HepG2 (cell line): ENCODE results near the gene EVL. TPM values are rescaled to one million over a fixed set of nuclear protein-coding genes. Genes with fewer than 3 reads are reported as not detected.

ENCODE experiments used
- ATAC-seq: fragments of 200-7000 bp; cut with Tn5 transposase; 3 replicates; pipeline ENCODE4 v1.9.1; 2020; ENCODE audit warnings: mild to moderate bottlenecking, moderate library complexity
- BruUV-seq: library from RNA; stranded (reverse); fragments of 400-500 nt; replicated peaks from 2 replicates; lab custom pipeline; 2021; lab: Mats Ljungman, UMichigan
- CTCF ChIA-PET: fragments of 300-600 bp; formaldehyde crosslinking; extraction: SDS; loops from one replicate; lab custom pipeline; 2021; ENCODE audit warnings: low total read pairs, inconsistent platforms, low intra/inter-chr PET ratio; lab: Yijun Ruan, JAX
- POLR2A ChIA-PET: fragments of 350-600 bp; sonication (Branson Sonifier 250); formaldehyde crosslinking; loops from one replicate; lab custom pipeline; 2020; ENCODE audit warnings: antibody characterized with exemption, inconsistent platforms; lab: Yijun Ruan, JAX
- DNase-seq: peaks from one replicate; pipeline ENCODE4 v3.0.0-alpha.2; 2015; ENCODE audit warnings: low spot score
- FAIRE-seq: peaks from 3 replicates; lab custom pipeline; 2011; peaks lifted over from hg19 to GRCh38; lab: Jason Lieb, UNC
- H2AFZ ChIP-seq: one replicate; pipeline ENCODE4 v1.6.1; 2011; ENCODE audit warnings: low read length, inconsistent platforms
- H3K27ac ChIP-seq: fragments of 300-600 bp; 3 replicates; pipeline ENCODE4 v1.8.0; 2011; ENCODE audit warnings: mixed run types, mild to moderate bottlenecking, mixed read lengths, low read length, inconsistent platforms; ENCODE audit not compliant: insufficient read depth; ENCODE audit errors: extremely low read length
- H3K27me3 ChIP-seq, 2 experiments: fragments of 200-600 bp in 1 of 2; 2 replicates in 1 of 2; 3 replicates in 1 of 2; pipeline versions ENCODE4 v1.6.0 to v1.8.0; 2011; ENCODE audit warnings: low read length in 2 of 2, mild to moderate bottlenecking in 2 of 2, moderate library complexity in 2 of 2, inconsistent platforms in 1 of 2; ENCODE audit not compliant: insufficient read depth in 2 of 2, control insufficient read depth in 1 of 2
- H3K36me3 ChIP-seq, 2 experiments: fragments of 200-600 bp in 1 of 2; replicated peaks in 1 of 2; 2 replicates in 1 of 2; 3 replicates in 1 of 2; pipeline versions ENCODE4 v1.5.1 to v1.8.0; 2011; ENCODE audit warnings: low read length in 2 of 2, inconsistent platforms in 1 of 2; ENCODE audit not compliant: insufficient read depth in 2 of 2, control insufficient read depth in 1 of 2
- H3K4me1 ChIP-seq: 2 replicates; pipeline ENCODE4 v1.5.1; 2012; ENCODE audit warnings: low read length, inconsistent platforms; ENCODE audit not compliant: insufficient read depth
- H3K4me2 ChIP-seq: 2 replicates; pipeline ENCODE4 v1.6.0; 2011; ENCODE audit warnings: low read depth, low read length, inconsistent platforms
- H3K4me3 ChIP-seq, 3 experiments: fragments of 200-600 bp in 1 of 3; sonication (generic), shearing (Covaris generic) in 1 of 3; replicated peaks in 1 of 3; 2 replicates each; pipeline ENCODE4 v1.5.1; 2011 to 2016; ENCODE audit warnings: low read length in 3 of 3, inconsistent platforms in 2 of 3, low read depth in 2 of 3, mild to moderate bottlenecking in 2 of 3, control low read depth in 1 of 3, mixed read lengths in 1 of 3; ENCODE audit not compliant: insufficient read depth in 1 of 3
- H3K79me2 ChIP-seq: one replicate; pipeline ENCODE4 v1.6.1; 2011; ENCODE audit warnings: low read length, inconsistent platforms; ENCODE audit not compliant: insufficient read depth
- H3K9ac ChIP-seq: 2 replicates; pipeline ENCODE4 v1.6.0; 2011; ENCODE audit warnings: mild to moderate bottlenecking, low read depth, low read length, inconsistent platforms; ENCODE audit not compliant: insufficient read depth
- H3K9me3 ChIP-seq: 2 replicates; pipeline ENCODE4 v1.5.1; 2012; ENCODE audit warnings: mild to moderate bottlenecking, low read length
- H4K20me1 ChIP-seq: 2 replicates; pipeline ENCODE4 v1.6.0; 2011; ENCODE audit warnings: inconsistent platforms, mild to moderate bottlenecking, low read length, moderate library complexity; ENCODE audit not compliant: insufficient read depth
- KAT2B ChIP-seq: fragments of 150-350 bp; IDR thresholded peaks from 2 replicates; pipeline ENCODE4 v1.6.1; 2014; ENCODE audit warnings: low read depth, low read length, borderline replicate concordance
- MIER2 ChIP-seq: IDR thresholded peaks from 2 replicates; pipeline ENCODE4 v1.6.1; 2016; ENCODE audit warnings: missing biosample characterization, missing genetic modification reagents
- NR3C1 ChIP-seq: sonication (generic); formaldehyde crosslinking; IDR thresholded peaks from 2 replicates; pipeline ENCODE4 v1.4.0; 2020; ENCODE audit warnings: missing genetic modification reagents
- ZBTB21 ChIP-seq: sonication (generic); formaldehyde crosslinking; IDR thresholded peaks from 2 replicates; pipeline ENCODE4 v1.4.0; 2020; ENCODE audit warnings: missing genetic modification reagents
- ZBTB33 ChIP-seq: sonication (generic); formaldehyde crosslinking; IDR thresholded peaks from 2 replicates; pipeline ENCODE4 v1.4.0; 2020; ENCODE audit warnings: missing genetic modification reagents
- ZFP41 ChIP-seq: sonication (generic); formaldehyde crosslinking; IDR thresholded peaks from 2 replicates; pipeline ENCODE4 v1.4.0; 2020; ENCODE audit warnings: mild to moderate bottlenecking, missing genetic modification reagents, borderline replicate concordance
- ZNF329 ChIP-seq: sonication (generic); formaldehyde crosslinking; IDR thresholded peaks from 2 replicates; pipeline ENCODE4 v1.9.0; 2021; ENCODE audit warnings: low read depth, mild to moderate bottlenecking, missing genetic modification reagents
- ZNF773 ChIP-seq: sonication (generic); formaldehyde crosslinking; IDR thresholded peaks from 2 replicates; pipeline ENCODE4 v1.4.0; 2020; ENCODE audit warnings: missing genetic modification reagents, borderline replicate concordance
- ZNF841 ChIP-seq: sonication (generic); formaldehyde crosslinking; IDR thresholded peaks from 2 replicates; pipeline ENCODE4 v1.8.1; 2023; ENCODE audit warnings: missing genetic modification reagents, borderline replicate concordance
- ZSCAN12 ChIP-seq: sonication (generic); formaldehyde crosslinking; IDR thresholded peaks from 2 replicates; pipeline ENCODE4 v1.9.0; 2021; ENCODE audit warnings: mild to moderate bottlenecking, missing genetic modification reagents
- WGBS: methylation state at CpG from one replicate; pipeline ENCODE4 v1.1.6; 2017; ENCODE audit warnings: low lambda C conversion rate; 5-methylcytosine and 5-hydroxymethylcytosine counted together
- in situ Hi-C: cut with HindIII; loops from 2 replicates; pipeline ENCODE4 v1.10.0; 2017; ENCODE audit warnings: low pct_unique_long_range_greater_than_20kb; ENCODE audit not compliant: extremely low pct_ligation_motif_present
- intact Hi-C: fragments of 100-400 bp; cut with micrococcal nuclease; formaldehyde crosslinking; loops from one replicate; pipeline ENCODE4 v1.10.0; 2022; ENCODE audit not compliant: unreplicated experiment
- polyA plus RNA-seq, 8 experiments: library from polyadenylated mRNA; depleted of rRNA in 3 of 8; stranded (reverse) in 7 of 8; unstranded in 1 of 8; fragments of >200 nt; fragmentation: Illumina TruSeq in 4 of 8; extraction: Trizol in 4 of 8; gene quantifications; 2 replicates each; pipeline versions ENCODE4 v1.2.1 to v1.2.3, GENCODE V29; 2011 to 2016; ENCODE audit warnings: low read depth in 4 of 8, missing spikeins in 1 of 8, mixed read lengths in 1 of 8; ENCODE audit not compliant: insufficient read depth in 1 of 8
- total RNA-seq, 5 experiments: library from RNA; depleted of rRNA; stranded (reverse); fragments of >200 nt; fragmentation: Illumina TruSeq; extraction: Trizol; gene quantifications; 2 replicates each; pipeline ENCODE4 v1.2.3, GENCODE V29; 2016; ENCODE audit warnings: low read depth in 1 of 5
- TF ChIP-seq, protein P1 (sequence below): sonication (generic); formaldehyde crosslinking; IDR thresholded peaks from 2 replicates; pipeline ENCODE4 v1.4.0; 2020; ENCODE audit warnings: missing genetic modification reagents, borderline replicate concordance
- TF ChIP-seq, protein P2 (sequence below): conservative IDR thresholded peaks from 2 replicates; pipeline ENCODE4 v1.6.1; 2018; ENCODE audit warnings: missing genetic modification reagents

EVL gene
- total and polyA plus RNA-seq, 2 of the 13 experiments (the other 11 are each of a cell fraction or from before 2014, with no cell fraction given): 15.1 to 31.2 TPM

- Histone ChIP-seq H3K9me3 (peaks cover 10% of the 10 kb centered on the region), H3K4me1 (peaks cover 30% of the 10 kb centered on the region), H4K20me1 (no peaks in the 10 kb centered on the region), H3K9ac (no peak overlapping the region), H2AFZ (no peak overlapping the region), H3K4me2 (no peak overlapping the region), H3K79me2 (no peaks in the 10 kb centered on the region), H3K27ac (no peak overlapping the region), H3K27me3 (peaks cover 1 to 3% of the 10 kb centered on the region in 2 experiments; a peak in 3 of 5 replicates), H3K4me3 (no peak overlapping the region), H3K36me3 (no peaks in the 10 kb centered on the region)
- in situ Hi-C loops: no loop called here
- ATAC-seq: no peak
- no peak for DNase-seq
- ChIA-PET CTCF (no interaction called here), POLR2A (no interaction called here)
- intact Hi-C loops: no loop called here
- FAIRE-seq: no peak
- WGBS: 49% methylated on average over 10 of the region's 10 CpGs
- BruUV-seq: no TSS peak
- TF ChIP-seq ZBTB33 (CRISPR knock-in tag): no peak
- no peak for TF ChIP-seq ZNF329
- no peak for TF ChIP-seq MIER2 (CRISPR knock-in tag)
- TF ChIP-seq ZFP41 (CRISPR knock-in tag): no peak
- TF ChIP-seq KAT2B: no peak
- no peak for TF ChIP-seq ZBTB21 (CRISPR knock-in tag)
- no peak for TF ChIP-seq ZNF841 (CRISPR knock-in tag)
- TF ChIP-seq, protein P1, sequence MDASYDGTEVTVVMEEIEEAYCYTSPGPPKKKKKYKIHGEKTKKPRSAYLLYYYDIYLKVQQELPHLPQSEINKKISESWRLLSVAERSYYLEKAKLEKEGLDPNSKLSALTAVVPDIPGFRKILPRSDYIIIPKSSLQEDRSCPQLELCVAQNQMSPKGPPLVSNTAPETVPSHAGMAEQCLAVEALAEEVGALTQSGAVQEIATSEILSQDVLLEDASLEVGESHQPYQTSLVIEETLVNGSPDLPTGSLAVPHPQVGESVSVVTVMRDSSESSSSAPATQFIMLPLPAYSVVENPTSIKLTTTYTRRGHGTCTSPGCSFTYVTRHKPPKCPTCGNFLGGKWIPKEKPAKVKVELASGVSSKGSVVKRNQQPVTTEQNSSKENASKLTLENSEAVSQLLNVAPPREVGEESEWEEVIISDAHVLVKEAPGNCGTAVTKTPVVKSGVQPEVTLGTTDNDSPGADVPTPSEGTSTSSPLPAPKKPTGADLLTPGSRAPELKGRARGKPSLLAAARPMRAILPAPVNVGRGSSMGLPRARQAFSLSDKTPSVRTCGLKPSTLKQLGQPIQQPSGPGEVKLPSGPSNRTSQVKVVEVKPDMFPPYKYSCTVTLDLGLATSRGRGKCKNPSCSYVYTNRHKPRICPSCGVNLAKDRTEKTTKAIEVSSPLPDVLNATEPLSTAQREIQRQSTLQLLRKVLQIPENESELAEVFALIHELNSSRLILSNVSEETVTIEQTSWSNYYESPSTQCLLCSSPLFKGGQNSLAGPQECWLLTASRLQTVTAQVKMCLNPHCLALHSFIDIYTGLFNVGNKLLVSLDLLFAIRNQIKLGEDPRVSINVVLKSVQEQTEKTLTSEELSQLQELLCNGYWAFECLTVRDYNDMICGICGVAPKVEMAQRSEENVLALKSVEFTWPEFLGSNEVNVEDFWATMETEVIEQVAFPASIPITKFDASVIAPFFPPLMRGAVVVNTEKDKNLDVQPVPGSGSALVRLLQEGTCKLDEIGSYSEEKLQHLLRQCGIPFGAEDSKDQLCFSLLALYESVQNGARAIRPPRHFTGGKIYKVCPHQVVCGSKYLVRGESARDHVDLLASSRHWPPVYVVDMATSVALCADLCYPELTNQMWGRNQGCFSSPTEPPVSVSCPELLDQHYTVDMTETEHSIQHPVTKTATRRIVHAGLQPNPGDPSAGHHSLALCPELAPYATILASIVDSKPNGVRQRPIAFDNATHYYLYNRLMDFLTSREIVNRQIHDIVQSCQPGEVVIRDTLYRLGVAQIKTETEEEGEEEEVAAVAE: no peak
- no peak for TF ChIP-seq NR3C1 (CRISPR knock-in tag)
- TF ChIP-seq ZNF773 (CRISPR knock-in tag): no peak
- TF ChIP-seq ZSCAN12 (CRISPR knock-in tag): no peak
- TF ChIP-seq, protein P2, sequence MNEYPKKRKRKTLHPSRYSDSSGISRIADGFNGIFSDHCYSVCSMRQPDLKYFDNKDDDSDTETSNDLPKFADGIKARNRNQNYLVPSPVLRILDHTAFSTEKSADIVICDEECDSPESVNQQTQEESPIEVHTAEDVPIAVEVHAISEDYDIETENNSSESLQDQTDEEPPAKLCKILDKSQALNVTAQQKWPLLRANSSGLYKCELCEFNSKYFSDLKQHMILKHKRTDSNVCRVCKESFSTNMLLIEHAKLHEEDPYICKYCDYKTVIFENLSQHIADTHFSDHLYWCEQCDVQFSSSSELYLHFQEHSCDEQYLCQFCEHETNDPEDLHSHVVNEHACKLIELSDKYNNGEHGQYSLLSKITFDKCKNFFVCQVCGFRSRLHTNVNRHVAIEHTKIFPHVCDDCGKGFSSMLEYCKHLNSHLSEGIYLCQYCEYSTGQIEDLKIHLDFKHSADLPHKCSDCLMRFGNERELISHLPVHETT (CRISPR knock-in tag): no peak
Observed at GRCh38 chr14:100152091-100152490, 86.9 kb downstream of the EVL start.
